ENCODE data around the gene TUBA1A. TPM values are rescaled to one million over a fixed set of nuclear protein-coding genes. Genes with fewer than 3 reads are reported as not detected.

TUBA1A gene
- total and polyA plus RNA-seq, 8 donors = 205 to 675 (median 507) TPM

DNA sequence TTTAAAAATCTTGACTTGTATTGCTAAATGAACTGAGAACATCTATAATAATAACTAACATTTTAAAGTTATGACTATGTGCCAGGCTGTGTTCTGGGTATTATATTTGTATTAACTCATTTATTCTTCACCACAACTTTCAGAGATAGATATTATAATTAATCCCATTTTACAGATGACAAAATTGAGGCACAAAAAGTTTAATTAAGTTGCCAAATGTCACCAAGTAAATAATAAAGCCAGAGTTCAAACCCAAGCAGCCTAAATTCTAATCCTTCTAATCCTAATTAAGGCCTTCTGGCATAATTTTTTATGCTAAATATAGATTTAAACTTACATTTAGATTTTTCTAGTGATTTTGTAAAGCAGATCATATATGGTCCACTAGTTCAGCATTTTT is 17.5 kb upstream of the TUBA1A start:
- ATAC-seq (no peak), DNase-seq (no peak)
- H3K4me3 ChIP-seq = no peak overlapping the region
- no peak overlapping the region for H3K27ac ChIP-seq
- no peaks in the 10 kb centered on the region for H3K9me3 ChIP-seq
- H3K27me3 ChIP-seq = no peaks in the 10 kb centered on the region
- peaks cover 5 to 10% of the 10 kb centered on the region in 2 donors for H3K4me1 ChIP-seq
- no peaks in the 10 kb centered on the region for H3K36me3 ChIP-seq
- intact Hi-C loops (cut with DNase I) = no loop called here
- TF ChIP-seq CTCF (IDR thresholded peaks at IDR 0.05) = no peak

- ATAC-seq (peak; percentile 70), DNase-seq (peak in 1 of 4 donors; percentile 67)
These were observed 12.9 kb upstream of the TUBA1A start for GRCh38 chr12:49201595-49202295.

GRCh38 chr12:49200919-49201594 is 12.2 kb upstream of the TUBA1A start:
- no peaks in the 10 kb centered on the region for H3K36me3 ChIP-seq
- H3K9me3 ChIP-seq = no peaks in the 10 kb centered on the region
- H3K27ac ChIP-seq = peak overlapping the region; percentile 79 to 86
- peaks cover 5 to 44% of the 10 kb centered on the region in 2 donors for H3K4me1 ChIP-seq
- no peak overlapping the region for H3K4me3 ChIP-seq
- TF ChIP-seq CTCF (IDR thresholded peaks at IDR 0.05) = no peak
- H3K27me3 ChIP-seq = no peaks in the 10 kb centered on the region
- intact Hi-C loops (cut with DNase I) = no loop called here
- DNase-seq = peak in 2 of 4 donors; percentile 84 to 87
- ATAC-seq = peak; percentile 85

More at GRCh38 chr12:49201595-49202295, 12.9 kb upstream of the TUBA1A start:
- Histone ChIP-seq H3K4me3 (no peak overlapping the region), H3K9me3 (no peaks in the 10 kb centered on the region), H3K4me1 (peaks cover 5 to 37% of the 10 kb centered on the region in 2 donors), H3K36me3 (no peaks in the 10 kb centered on the region), H3K27me3 (no peaks in the 10 kb centered on the region), H3K27ac (peak overlapping the region; percentile 79 to 86)
- intact Hi-C loops (cut with DNase I) = no loop called here
- TF ChIP-seq CTCF (IDR thresholded peaks at IDR 0.05) = no peak

GRCh38 chr12:49198431-49199155 is 9.7 kb upstream of the TUBA1A start:
- ATAC-seq (no peak), DNase-seq (peak in 1 of 4 donors; percentile 55)
- Histone ChIP-seq H3K36me3 (no peaks in the 10 kb centered on the region), H3K9me3 (no peaks in the 10 kb centered on the region), H3K4me1 (peaks cover 5 to 52% of the 10 kb centered on the region in 2 donors), H3K4me3 (no peak overlapping the region), H3K27ac (peak overlapping the region; percentile 3 to 20), H3K27me3 (no peaks in the 10 kb centered on the region)
- intact Hi-C loops (cut with DNase I) = loop anchor here in 1 of 2 donors (5.0 kb wide), 1 partner anchor 34 kb away; no protein-coding TSS in a partner anchor
- TF ChIP-seq CTCF (IDR thresholded peaks at IDR 0.05) = no peak

Measured in left lung (tissue), 10 donors.